SH-SY5Y (cell line): ENCODE data around the gene GPR17.

Experiments
- GATA2 ChIP-seq: IDR thresholded peaks from 2 replicates; pipeline ENCODE4 v1.6.1; 2011; ENCODE audit warnings: mild to moderate bottlenecking, low read depth, low read length
- GATA3 ChIP-seq: IDR thresholded peaks from 2 replicates; pipeline ENCODE4 v1.6.1; 2011; ENCODE audit warnings: low read depth, mild to moderate bottlenecking, low read length, moderate library complexity

- no peak for TF ChIP-seq GATA3
- TF ChIP-seq GATA2, result no peak
Measured at GRCh38 chr2:127663566-127664064, 17.7 kb downstream of the GPR17 start.
